22Rv1 (cell line): Measurements from ENCODE around the gene KHDC4.

ENCODE experiments used
- H3K27ac ChIP-seq: fragments of 450-650 bp; 2 replicates; pipeline ENCODE4 v1.5.1; 2017
- CTCF ChIP-seq: fragments of 450-650 bp; IDR thresholded peaks from 2 replicates; pipeline ENCODE4 v1.5.1; 2017; ENCODE audit warnings: mild to moderate bottlenecking
- ZFX ChIP-seq: fragments of 450-650 bp; IDR thresholded peaks from 2 replicates; pipeline ENCODE4 v1.6.1; 2017; ENCODE audit warnings: antibody characterized with exemption, borderline replicate concordance

KHDC4 gene

GRCh38 chr1:155978325-155978972 is 44.2 kb upstream of the KHDC4 start, which contains the start of gene ARHGEF2:
Gene ARHGEF2 (minus strand): TSS chr1:155978547. CDS start chr1:155978427, 120 bp downstream.
- H3K27ac ChIP-seq = peak within 1 kb of the TSS; percentile 46
- TF ChIP-seq ZFX = no peak
- TF ChIP-seq CTCF = peak; percentile 47

- TF ChIP-seq CTCF = no peak
- no peak for TF ChIP-seq ZFX
- H3K27ac ChIP-seq = peak overlapping the region; percentile 46
These were observed 43.6 kb upstream of the KHDC4 start for GRCh38 chr1:155977690-155978324.

- H3K27ac ChIP-seq = no peak overlapping the region; the same call in 1 of the 2 replicates
- TF ChIP-seq CTCF (no peak), ZFX (no peak)
These were observed 42.9 kb upstream of the KHDC4 start for GRCh38 chr1:155976913-155977689.

- TF ChIP-seq CTCF (no peak), ZFX (no peak)
- no peak overlapping the region for H3K27ac ChIP-seq
These were observed 42.1 kb upstream of the KHDC4 start for GRCh38 chr1:155976062-155976912.

GRCh38 chr1:155975375-155976061 is 41.3 kb upstream of the KHDC4 start:
- TF ChIP-seq ZFX (no peak), CTCF (no peak)
- H3K27ac ChIP-seq = no peak overlapping the region
